GM18870 (cell line): ENCODE measurements around the gene LATS2.

Experiments
- ATAC-seq: cut with Tn5 transposase; IDR thresholded peaks from one replicate; pipeline ENCODE4 v1.9.1; 2021; ENCODE audit warnings: moderate library complexity; ENCODE audit not compliant: unreplicated experiment

Gene LATS2

DNA sequence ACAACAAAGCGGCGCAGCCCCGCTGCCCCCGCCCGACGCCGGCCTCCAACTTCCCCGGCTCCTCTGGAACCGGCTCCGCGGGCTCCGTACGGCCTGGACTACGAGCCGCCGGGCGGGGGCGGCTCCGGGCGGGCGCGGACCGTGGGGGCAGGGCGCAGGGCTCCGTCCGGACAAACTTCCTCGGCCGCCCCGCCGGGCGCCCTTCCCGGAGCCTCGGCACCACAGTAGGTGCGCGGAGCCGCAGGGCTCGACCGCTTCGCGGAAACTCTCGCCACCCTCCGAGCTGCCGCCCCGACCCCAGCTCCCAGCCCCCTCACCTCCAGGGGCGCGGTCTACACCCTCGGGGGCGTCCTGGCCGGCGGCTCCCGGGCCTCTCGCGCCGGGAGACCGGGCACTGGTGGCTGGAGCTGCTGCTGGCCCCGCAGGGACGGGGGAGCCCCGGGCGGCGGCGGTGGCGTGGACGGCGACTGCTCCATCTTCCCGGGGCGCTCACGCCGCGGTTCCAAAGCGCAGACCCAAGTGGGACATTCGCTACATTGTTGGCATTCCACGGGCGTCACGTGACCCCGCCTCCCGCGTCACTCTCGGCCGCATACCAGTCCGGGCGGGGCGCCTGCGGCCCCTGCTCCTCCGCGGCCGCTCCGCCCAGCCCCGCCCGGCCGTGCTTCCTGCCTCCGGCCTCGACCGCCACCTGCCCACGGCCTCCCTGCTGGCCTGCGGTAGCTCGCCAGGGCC is at the start of gene LATS2:
Gene LATS2 (minus strand): TSS at position 558 of the 735 bp plus-strand sequence. CDS start 15,560 bp downstream, outside the sequence.
- ATAC-seq: peak; percentile 65

DNA sequence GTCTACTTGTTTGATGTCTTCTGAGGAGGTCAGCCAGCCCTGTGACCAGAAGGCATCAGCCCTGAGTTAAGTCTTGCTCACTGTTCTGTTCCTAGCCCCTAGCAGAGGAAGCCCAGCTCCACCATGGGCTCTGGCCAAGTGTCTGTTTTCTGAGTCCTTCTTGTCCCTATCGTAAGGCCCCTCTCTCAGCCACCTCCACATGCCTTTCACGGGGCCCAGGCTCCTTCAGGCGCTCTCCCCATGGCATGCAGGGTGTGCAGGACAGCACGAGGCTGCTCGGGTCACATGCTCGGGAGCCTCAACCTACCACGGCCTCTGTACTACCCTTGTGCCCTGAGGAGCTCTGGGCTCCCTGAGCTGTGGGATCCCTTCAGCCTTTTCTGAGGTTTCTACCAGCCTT is 47.8 kb upstream of the LATS2 start:
- ATAC-seq: no peak

DNA sequence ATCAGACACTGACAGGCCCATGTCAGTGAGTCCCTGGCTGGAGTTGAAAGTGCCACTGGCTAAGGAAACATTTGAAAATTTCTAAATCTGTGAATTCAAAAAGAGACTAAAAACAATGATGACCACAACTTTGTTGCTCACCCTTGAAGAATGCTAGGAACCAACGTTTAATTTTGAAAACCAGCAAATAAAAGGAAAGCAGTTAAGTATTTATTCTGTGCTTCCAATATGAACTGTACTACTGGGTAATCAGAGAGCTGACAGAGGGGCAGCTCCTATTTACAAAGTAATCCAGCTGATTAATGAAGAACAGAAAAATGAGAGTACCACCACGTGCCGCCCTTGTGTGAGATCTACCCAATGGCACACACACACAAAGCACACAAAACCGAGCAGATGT is 44.7 kb upstream of the LATS2 start:
- ATAC-seq: no peak

GRCh38 chr13:21104199-21105019 is 43.0 kb upstream of the LATS2 start:
- no peak for ATAC-seq

DNA sequence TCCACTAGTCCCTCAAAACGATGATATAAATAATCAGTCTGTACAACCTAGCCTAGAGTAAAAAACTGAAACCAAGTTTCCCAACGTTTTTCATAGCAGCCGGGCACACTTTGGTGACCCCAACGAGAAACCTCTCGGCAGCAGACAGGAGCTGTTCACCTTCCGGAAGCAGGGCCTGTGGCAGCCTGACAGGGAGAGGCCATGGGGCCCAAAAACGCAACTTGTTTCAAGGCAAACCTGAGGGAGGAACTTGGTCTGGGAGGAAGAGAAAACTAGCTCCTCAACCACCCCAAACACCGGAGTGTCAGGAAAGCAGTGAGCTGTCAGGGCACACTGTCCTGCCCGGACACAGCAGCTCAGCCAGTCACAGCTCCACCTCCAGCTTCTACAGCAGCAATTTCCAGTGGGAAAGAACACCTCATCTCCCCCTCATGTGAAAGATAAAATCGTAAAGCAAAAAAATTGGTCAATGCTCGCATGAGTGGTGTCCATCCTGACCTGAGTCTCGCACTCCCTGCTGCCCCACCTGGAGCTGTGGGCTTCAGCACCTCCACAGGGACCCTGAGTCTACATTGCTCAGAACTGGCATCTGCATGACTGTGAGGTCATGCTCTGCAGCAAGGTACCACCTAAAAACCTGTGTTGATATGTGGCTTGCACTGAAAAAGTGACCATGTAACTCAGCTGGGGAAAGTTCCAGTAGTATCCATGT is 40.6 kb upstream of the LATS2 start:
- ATAC-seq: no peak

GRCh38 chr13:21100994-21101757 is 39.8 kb upstream of the LATS2 start:
- no peak for ATAC-seq

GRCh38 chr13:21100211-21100610 is 38.8 kb upstream of the LATS2 start:
- no peak for ATAC-seq

DNA sequence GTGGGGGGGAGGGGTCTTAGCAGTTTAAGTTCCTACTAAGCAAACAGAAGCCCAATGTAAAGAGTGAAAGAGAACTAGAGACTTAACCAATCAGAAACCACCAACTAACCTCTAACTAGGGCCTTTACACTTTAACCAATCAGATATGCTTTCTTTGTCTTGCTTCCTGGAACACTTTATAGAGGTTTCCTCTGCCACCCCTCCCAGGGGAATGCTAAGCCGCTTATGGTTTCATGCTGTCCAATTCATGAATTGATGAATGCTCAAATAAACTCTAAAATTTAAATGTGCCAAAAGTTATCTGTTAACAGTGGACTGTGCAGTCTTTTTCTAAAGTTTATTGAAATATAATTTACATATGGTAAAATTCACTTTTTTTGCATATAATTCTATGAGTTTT is 33.9 kb upstream of the LATS2 start:
- no peak for ATAC-seq

GRCh38 chr13:21089830-21090229 is 28.4 kb upstream of the LATS2 start:
- no peak for ATAC-seq

DNA sequence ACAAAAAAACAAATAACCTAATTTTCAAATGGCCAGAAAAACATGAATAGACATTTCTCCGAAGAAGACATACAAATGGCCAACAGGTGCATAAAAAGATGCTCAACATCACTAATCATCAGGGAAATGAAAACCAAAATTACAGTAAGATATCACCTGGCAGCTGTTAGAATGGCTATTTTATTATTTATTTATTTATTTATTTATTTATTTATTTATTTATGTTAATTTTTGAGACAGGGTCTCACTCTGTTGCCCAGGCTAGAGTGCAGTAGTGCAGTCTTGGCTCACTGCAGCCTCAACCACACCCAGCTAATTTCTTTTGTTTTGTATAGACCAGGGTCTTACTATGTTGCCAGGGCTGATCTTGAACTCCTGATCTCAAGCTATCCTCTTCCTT is 27.1 kb upstream of the LATS2 start:
- no peak for ATAC-seq

DNA sequence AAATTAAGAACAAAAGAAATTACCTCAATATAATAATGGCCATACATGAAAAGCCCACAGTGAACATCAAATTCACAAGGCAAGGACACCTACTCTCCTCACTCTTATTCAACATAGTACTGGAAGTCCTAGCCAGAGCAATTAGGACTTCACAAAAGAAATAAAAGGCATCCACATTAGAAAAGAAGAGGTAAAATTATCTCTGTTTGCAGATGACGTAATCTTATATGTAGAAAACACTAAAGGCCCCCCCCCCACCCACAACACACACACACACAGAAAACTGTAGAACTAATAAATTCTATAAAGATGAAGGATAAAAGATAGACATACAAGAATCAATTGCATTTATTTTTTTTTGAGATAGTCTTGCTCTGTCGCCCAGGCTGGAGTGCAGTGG is 25.5 kb upstream of the LATS2 start:
- no peak for ATAC-seq

GRCh38 chr13:21081926-21082325 is 20.5 kb upstream of the LATS2 start:
- no peak for ATAC-seq

DNA sequence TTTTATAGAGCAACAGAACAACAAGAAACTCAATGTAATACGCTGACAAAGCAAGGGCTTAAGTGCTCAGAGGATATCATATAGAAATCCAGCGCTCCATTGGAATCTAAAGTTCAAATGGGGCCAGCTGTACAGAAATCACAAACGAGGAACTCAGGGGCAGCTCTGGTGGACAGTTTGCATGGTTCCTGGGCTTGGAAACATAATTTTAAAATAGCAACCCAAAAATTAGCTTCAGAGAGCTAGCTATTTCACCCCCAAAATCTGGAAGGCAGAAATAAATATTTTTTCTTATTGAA is 19.2 kb upstream of the LATS2 start:
- no peak for ATAC-seq

DNA sequence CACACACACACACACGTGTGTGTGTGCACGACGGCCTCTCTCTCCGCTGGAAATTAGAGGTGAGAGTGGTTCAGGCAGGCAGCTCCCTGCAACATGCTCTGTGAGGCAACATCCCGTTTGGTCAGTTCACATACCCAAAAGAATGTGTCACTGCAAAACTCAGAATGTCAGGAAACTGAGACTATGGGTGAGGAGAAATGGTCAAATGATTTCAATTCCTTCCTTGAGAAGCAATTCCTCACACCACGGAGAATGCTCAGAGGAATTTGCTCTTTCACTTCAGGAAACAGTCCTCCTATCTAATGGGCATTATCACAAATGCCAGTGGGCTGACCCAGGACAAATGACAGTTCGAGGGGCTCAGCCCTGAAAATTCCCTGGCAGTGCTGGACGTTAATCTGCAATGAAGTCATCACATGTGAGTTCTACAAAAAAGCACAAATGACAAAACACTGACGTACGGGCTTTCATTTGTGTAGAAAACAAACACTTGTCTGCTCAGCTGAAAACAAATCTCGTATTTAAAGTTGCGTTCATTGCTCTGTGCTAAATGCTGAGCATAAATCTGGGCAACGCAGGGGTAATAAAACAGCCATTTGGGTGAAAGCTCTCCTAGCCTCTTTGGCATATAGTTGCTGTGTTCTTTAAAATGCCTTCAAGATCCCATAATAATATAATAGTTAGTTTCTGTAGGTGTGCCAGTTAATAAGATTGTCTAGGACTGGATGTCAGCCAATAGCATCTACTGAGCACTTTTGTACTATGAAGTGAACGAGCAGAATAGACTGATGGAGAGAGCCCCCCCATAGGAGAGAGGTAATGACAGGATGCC is 18.6 kb upstream of the LATS2 start:
- ATAC-seq: no peak

- no peak for ATAC-seq
Observed at GRCh38 chr13:21079221-21079620, 17.8 kb upstream of the LATS2 start.

GRCh38 chr13:21078501-21078900 is 17.1 kb upstream of the LATS2 start:
- ATAC-seq: no peak

- no peak for ATAC-seq
Observed at GRCh38 chr13:21077788-21078353, 16.5 kb upstream of the LATS2 start.

DNA sequence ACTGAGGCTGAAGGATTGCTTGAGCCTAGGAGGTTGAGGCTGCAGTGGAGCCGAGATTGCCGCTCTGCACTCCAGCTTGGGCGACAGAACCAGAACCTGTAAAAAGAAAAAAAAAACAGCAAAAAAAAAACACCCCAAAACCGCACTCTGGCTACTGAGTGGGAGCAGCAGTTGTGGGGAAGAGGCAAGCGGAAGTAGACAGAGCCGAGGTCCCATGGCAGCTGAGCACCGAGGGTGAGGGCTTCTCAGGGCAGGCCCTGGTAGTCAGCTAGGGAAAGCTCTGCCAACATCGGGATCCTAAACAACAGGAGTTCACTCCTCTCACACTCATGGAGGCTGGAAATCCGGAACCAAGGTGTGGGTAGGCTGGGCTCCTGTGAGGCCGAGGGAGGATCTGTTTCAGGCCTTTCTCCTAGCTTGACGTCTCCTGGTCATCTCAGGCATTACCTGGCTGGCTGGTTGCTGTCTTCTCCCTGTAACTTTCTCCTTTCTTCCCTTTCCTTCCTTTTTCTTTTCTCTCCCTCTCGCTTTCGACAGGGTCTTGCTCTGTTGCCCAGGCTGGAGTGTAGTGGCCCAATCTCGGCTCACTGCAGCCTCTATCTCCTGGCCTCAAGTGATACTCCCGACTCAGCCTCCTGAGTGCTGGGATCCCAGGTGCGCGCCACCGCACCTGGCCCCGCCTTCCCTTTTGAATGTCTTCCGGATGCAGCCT is 15.8 kb upstream of the LATS2 start:
- no peak for ATAC-seq

DNA sequence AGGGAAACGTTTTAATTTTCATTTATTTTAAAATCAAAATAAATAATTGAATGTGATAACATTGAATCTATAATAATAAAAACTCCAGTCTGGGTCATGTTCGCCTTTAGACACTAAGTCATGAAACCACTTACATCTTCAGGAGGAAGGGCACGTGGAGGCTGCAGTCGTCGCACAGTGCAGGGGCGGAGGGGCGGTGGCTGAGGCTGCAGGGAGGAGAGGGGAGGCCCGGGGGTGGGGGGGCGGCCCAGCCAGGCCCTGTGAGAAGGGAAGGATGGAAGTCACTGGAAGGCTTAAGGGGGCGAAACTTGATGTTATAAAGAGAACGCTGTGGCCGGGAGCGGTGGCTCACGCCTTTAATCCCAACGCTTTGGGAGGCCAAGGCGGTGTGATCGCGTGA is 14.9 kb upstream of the LATS2 start:
- ATAC-seq: no peak
